Right lung (tissue), 5 donors: ENCODE results near the gene FANCG. TPM values are rescaled to one million over a fixed set of nuclear protein-coding genes. Genes with fewer than 3 reads are reported as not detected.

Experiments used
- DNase-seq, 2 donors: peaks; one replicate each; pipeline ENCODE4 v3.0.0-alpha.2; 2013
- polyA plus RNA-seq, 5 donors: library from polyadenylated mRNA; unstranded; fragments of 120-200 nt; gene quantifications; one replicate each; pipeline versions ENCODE4 v1.2.1 to v1.2.3, GENCODE V29; 2013; ENCODE audit warnings: inconsistent platforms in 1 of 5, low replicate concordance in 1 of 5; ENCODE audit not compliant: insufficient read length in 5 of 5, insufficient read depth in 1 of 5

The FANCG gene
- polyA plus RNA-seq, 5 donors, result 41.1 to 60.2 (median 49.0) TPM

- DNase-seq, result no peak
Observed at GRCh38 chr9:35105126-35105525, 25.4 kb upstream of the FANCG start.

GRCh38 chr9:35104586-35104985 is 24.8 kb upstream of the FANCG start:
- no peak for DNase-seq

- no peak for DNase-seq
Observed at GRCh38 chr9:35103660-35104191, 24.0 kb upstream of the FANCG start.

GRCh38 chr9:35102769-35103659 is 23.3 kb upstream of the FANCG start, which contains the start of gene STOML2:
STOML2 (minus strand) TSS chr9:35103131; CDS start chr9:35103094, 37 bp downstream.
- peak; percentile 92 to 94 for DNase-seq

- DNase-seq, result no peak
Observed at GRCh38 chr9:35102465-35102768, 22.7 kb upstream of the FANCG start.

GRCh38 chr9:35097573-35097972 is 17.8 kb upstream of the FANCG start:
- DNase-seq, result no peak

- peak; percentile 82 to 84 for DNase-seq
Observed at GRCh38 chr9:35096035-35096849, 16.5 kb upstream of the FANCG start, which contains the start of gene PIGO. PIGO (minus strand) TSS chr9:35096591; CDS start chr9:35095565, 1,026 bp downstream.

GRCh38 chr9:35091536-35091935 is 11.8 kb upstream of the FANCG start:
- DNase-seq, result no peak

- DNase-seq, result no peak
Observed at GRCh38 chr9:35089434-35089833, 9.7 kb upstream of the FANCG start.

GRCh38 chr9:35085078-35085477 is 5.3 kb upstream of the FANCG start:
- no peak for DNase-seq

GRCh38 chr9:35079041-35079425 is 709 bp downstream of the FANCG start:
- no peak for DNase-seq

GRCh38 chr9:35078066-35078465 is 1.7 kb downstream of the FANCG start:
- no peak for DNase-seq

- DNase-seq, result no peak
Observed at GRCh38 chr9:35076848-35077247, 2.9 kb downstream of the FANCG start.

- no peak for DNase-seq
Observed at GRCh38 chr9:35075358-35075757, 4.4 kb downstream of the FANCG start.

GRCh38 chr9:35074791-35075190 is 5.0 kb downstream of the FANCG start:
- DNase-seq, result no peak

GRCh38 chr9:35074141-35074540 is 5.6 kb downstream of the FANCG start:
- DNase-seq, result no peak

- no peak for DNase-seq
Observed at GRCh38 chr9:35073279-35073612, 6.5 kb downstream of the FANCG start.

GRCh38 chr9:35072461-35073278 is 7.1 kb downstream of the FANCG start, which contains the start of gene VCP:
VCP (minus strand) TSS chr9:35072625; CDS start chr9:35072353, 272 bp downstream.
- peak; percentile 97 to 99 for DNase-seq

GRCh38 chr9:35071814-35072460 is 7.8 kb downstream of the FANCG start:
- DNase-seq, result peak; percentile 86 to 89

GRCh38 chr9:35070823-35071813 is 8.6 kb downstream of the FANCG start:
- DNase-seq, result no peak
